OCI-LY1 (cell line): Measurements from ENCODE around the gene RECQL5.

Experiments
- EZH2 ChIP-seq: fragments of 200-600 bp; sonication (generic), shearing (Covaris generic); IDR thresholded peaks from 2 replicates; pipeline ENCODE4 v1.8.0; 2017; ENCODE audit warnings: borderline replicate concordance, mixed run types, mild to moderate bottlenecking, antibody characterized with exemption, low read length, moderate library complexity, mixed read lengths
- TF ChIP-seq, protein P1 (sequence below): fragments of 200-600 bp; sonication (generic), shearing (Covaris generic); IDR thresholded peaks from 2 replicates; pipeline ENCODE4 v1.5.1; 2017; ENCODE audit warnings: mild to moderate bottlenecking, antibody characterized with exemption, low read length, moderate library complexity, mixed read lengths

DNA sequence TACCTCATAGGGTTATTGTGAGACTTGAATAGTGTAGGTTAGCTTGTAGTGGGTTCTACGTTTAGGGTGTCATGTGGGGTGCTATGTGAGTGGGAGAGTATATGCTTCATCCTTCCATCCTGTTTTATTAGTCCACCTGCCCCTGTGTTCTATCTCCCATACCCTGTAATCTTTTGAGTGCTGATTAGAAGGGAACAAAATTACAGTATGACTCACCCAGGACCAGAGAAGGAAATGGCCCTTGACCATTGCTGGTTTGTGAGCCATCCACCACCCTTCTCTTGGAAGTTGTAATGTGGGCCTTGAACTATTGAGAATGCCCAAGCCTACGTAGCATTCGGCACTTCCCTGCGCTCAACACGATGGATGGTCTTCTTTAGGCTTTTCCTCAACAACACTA lies 17.3 kb upstream of the RECQL5 start:
- TF ChIP-seq, protein P1, sequence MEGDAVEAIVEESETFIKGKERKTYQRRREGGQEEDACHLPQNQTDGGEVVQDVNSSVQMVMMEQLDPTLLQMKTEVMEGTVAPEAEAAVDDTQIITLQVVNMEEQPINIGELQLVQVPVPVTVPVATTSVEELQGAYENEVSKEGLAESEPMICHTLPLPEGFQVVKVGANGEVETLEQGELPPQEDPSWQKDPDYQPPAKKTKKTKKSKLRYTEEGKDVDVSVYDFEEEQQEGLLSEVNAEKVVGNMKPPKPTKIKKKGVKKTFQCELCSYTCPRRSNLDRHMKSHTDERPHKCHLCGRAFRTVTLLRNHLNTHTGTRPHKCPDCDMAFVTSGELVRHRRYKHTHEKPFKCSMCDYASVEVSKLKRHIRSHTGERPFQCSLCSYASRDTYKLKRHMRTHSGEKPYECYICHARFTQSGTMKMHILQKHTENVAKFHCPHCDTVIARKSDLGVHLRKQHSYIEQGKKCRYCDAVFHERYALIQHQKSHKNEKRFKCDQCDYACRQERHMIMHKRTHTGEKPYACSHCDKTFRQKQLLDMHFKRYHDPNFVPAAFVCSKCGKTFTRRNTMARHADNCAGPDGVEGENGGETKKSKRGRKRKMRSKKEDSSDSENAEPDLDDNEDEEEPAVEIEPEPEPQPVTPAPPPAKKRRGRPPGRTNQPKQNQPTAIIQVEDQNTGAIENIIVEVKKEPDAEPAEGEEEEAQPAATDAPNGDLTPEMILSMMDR, result no peak
- no peak for TF ChIP-seq EZH2
